IMR-90 (cell line): ENCODE results near the gene DVL1. TPM values are rescaled to one million over a fixed set of nuclear protein-coding genes. Genes with fewer than 3 reads are reported as not detected.

Experiments
- ATAC-seq: fragments of 200-7000 bp; cut with Tn5 transposase; 2 replicates; pipeline ENCODE4 v1.9.1; 2020; ENCODE audit warnings: low read depth, mild to moderate bottlenecking, moderate library complexity
- BruUV-seq: library from RNA; stranded (reverse); fragments of 400-500 nt; replicated peaks from 2 replicates; lab custom pipeline; 2021; lab: Mats Ljungman, UMichigan
- CTCF ChIA-PET: fragments of 300-600 bp; formaldehyde crosslinking; extraction: SDS; loops from one replicate; lab custom pipeline; 2021; ENCODE audit warnings: antibody characterized with exemption; lab: Yijun Ruan, JAX
- POLR2A ChIA-PET: fragments of 300-600 bp; sonication (Branson Sonifier 250); formaldehyde crosslinking; loops from one replicate; lab custom pipeline; 2022; ENCODE audit warnings: antibody characterized with exemption; ENCODE audit not compliant: unreplicated experiment; lab: Charles Lee
- DNase-seq: peaks from one replicate; pipeline ENCODE4 v3.0.0; 2013
- H2AFZ ChIP-seq: replicated peaks from 2 replicates; pipeline ENCODE3; 2013; ENCODE audit warnings: low read length, mild to moderate bottlenecking; ENCODE audit not compliant: poor library complexity
- H2AK5ac ChIP-seq: 2 replicates; pipeline ENCODE4 v1.6.1; 2013; ENCODE audit warnings: low read depth, low read length, inconsistent platforms
- H2AK9ac ChIP-seq: replicated peaks from 2 replicates; pipeline ENCODE3; 2013; ENCODE audit warnings: mild to moderate bottlenecking, low read depth, low read length, moderate library complexity; ENCODE audit not compliant: poor library complexity
- H2BK120ac ChIP-seq: 2 replicates; pipeline ENCODE4 v1.6.1; 2013; ENCODE audit warnings: low read depth, low read length, inconsistent platforms
- H2BK15ac ChIP-seq: 3 replicates; pipeline ENCODE4 v1.6.1; 2013; ENCODE audit warnings: low read depth, low read length, inconsistent platforms
- H2BK20ac ChIP-seq: 2 replicates; pipeline ENCODE4 v1.6.1; 2013; ENCODE audit warnings: low read depth, mild to moderate bottlenecking, inconsistent platforms, low read length, moderate library complexity
- H2BK5ac ChIP-seq: 2 replicates; pipeline ENCODE4 v1.6.1; 2013; ENCODE audit warnings: mild to moderate bottlenecking, low read depth, low read length, inconsistent platforms; ENCODE audit not compliant: poor library complexity, severe bottlenecking
- H3K14ac ChIP-seq: replicated peaks from 2 replicates; pipeline ENCODE4 v1.6.1; 2013; ENCODE audit warnings: low read depth, low read length, inconsistent platforms
- H3K18ac ChIP-seq: 2 replicates; pipeline ENCODE4 v1.6.1; 2013; ENCODE audit warnings: low read depth, low read length, control low read depth
- H3K23ac ChIP-seq: 2 replicates; pipeline ENCODE4 v1.6.1; 2013; ENCODE audit warnings: low read depth, low read length, inconsistent platforms
- H3K27ac ChIP-seq: 2 replicates; pipeline ENCODE4 v1.5.1; 2013; ENCODE audit warnings: mild to moderate bottlenecking, control low read depth, low read length; ENCODE audit not compliant: insufficient read depth
- H3K27me3 ChIP-seq: 2 replicates; pipeline ENCODE4 v1.6.1; 2013; ENCODE audit warnings: low read length; ENCODE audit not compliant: control insufficient read depth, insufficient read depth
- H3K36me3 ChIP-seq: 2 replicates; pipeline ENCODE4 v1.6.1; 2013; ENCODE audit warnings: low read length, mixed read lengths; ENCODE audit not compliant: control insufficient read depth, insufficient read depth
- H3K4ac ChIP-seq: 2 replicates; pipeline ENCODE4 v1.6.1; 2013; ENCODE audit warnings: low read depth, low read length, inconsistent platforms
- H3K4me1 ChIP-seq: 2 replicates; pipeline ENCODE4 v1.6.1; 2013; ENCODE audit warnings: low read length, mixed read lengths; ENCODE audit not compliant: control insufficient read depth, insufficient read depth
- H3K4me2 ChIP-seq: 2 replicates; pipeline ENCODE4 v1.6.1; 2013; ENCODE audit warnings: low read depth, mild to moderate bottlenecking, control low read depth, low read length, moderate library complexity
- H3K4me3 ChIP-seq: 2 replicates; pipeline ENCODE4 v1.5.1; 2013; ENCODE audit warnings: low read depth, mild to moderate bottlenecking, control low read depth, low read length, moderate library complexity; ENCODE audit not compliant: insufficient read depth
- H3K56ac ChIP-seq: 2 replicates; pipeline ENCODE4 v1.6.1; 2013; ENCODE audit warnings: low read length, inconsistent platforms; ENCODE audit not compliant: insufficient read depth; ENCODE audit errors: extremely low read depth
- H3K79me1 ChIP-seq, 2 experiments: 2 replicates each; pipeline ENCODE4 v1.6.1; 2013; ENCODE audit warnings: low read length in 2 of 2, inconsistent platforms in 1 of 2, low read depth in 1 of 2
- H3K9ac ChIP-seq: 2 replicates; pipeline ENCODE4 v1.6.1; 2013; ENCODE audit warnings: low read depth, low read length, control low read depth
- H3K9me1 ChIP-seq: 2 replicates; pipeline ENCODE4 v1.6.1; 2013; ENCODE audit warnings: low read length, inconsistent platforms; ENCODE audit not compliant: insufficient read depth
- H3K9me3 ChIP-seq: 2 replicates; pipeline ENCODE4 v1.6.1; 2013; ENCODE audit warnings: low read length; ENCODE audit not compliant: control insufficient read depth, insufficient read depth
- H4K20me1 ChIP-seq: 2 replicates; pipeline ENCODE4 v1.6.1; 2013; ENCODE audit warnings: low read length, inconsistent platforms; ENCODE audit not compliant: insufficient read depth
- H4K5ac ChIP-seq: 2 replicates; pipeline ENCODE4 v1.6.1; 2013; ENCODE audit warnings: mild to moderate bottlenecking, low read depth, low read length, control low read depth
- H4K8ac ChIP-seq, 2 experiments: 2 replicates each; pipeline ENCODE4 v1.6.1; 2013; ENCODE audit warnings: low read depth in 2 of 2, low read length in 2 of 2, control low read depth in 1 of 2, inconsistent platforms in 1 of 2
- H4K91ac ChIP-seq: 2 replicates; pipeline ENCODE4 v1.6.1; 2013; ENCODE audit warnings: low read depth, low read length, inconsistent platforms; ENCODE audit not compliant: insufficient read depth
- BHLHE40 ChIP-seq: fragments of 150-350 bp; IDR thresholded peaks from 2 replicates; pipeline ENCODE4 v1.6.1; 2016; ENCODE audit warnings: mild to moderate bottlenecking, low read depth, low read length
- CEBPB ChIP-seq: IDR thresholded peaks from 2 replicates; pipeline ENCODE4 v1.6.1; 2012; ENCODE audit warnings: low read depth, low read length, improper control_type of control experiment
- CHD1 ChIP-seq: IDR thresholded peaks from 2 replicates; pipeline ENCODE4 v1.6.1; 2012; ENCODE audit warnings: low read depth, low read length, improper control_type of control experiment
- CTCF ChIP-seq: conservative IDR thresholded peaks from 2 replicates; pipeline ENCODE4 v1.5.1; 2012; ENCODE audit warnings: mild to moderate bottlenecking, low read depth, low read length, improper control_type of control experiment
- FOS ChIP-seq: fragments of 150-350 bp; IDR thresholded peaks from 2 replicates; pipeline ENCODE4 v1.6.1; 2016; ENCODE audit warnings: low read depth, low read length
- MAFK ChIP-seq: IDR thresholded peaks from 2 replicates; pipeline ENCODE4 v1.6.1; 2012; ENCODE audit warnings: low read depth, low read length, improper control_type of control experiment
- MAZ ChIP-seq: IDR thresholded peaks from 2 replicates; pipeline ENCODE4 v1.6.1; 2012; ENCODE audit warnings: low read depth, mild to moderate bottlenecking, low read length, improper control_type of control experiment, moderate library complexity, borderline replicate concordance
- MXI1 ChIP-seq: IDR thresholded peaks from 2 replicates; pipeline ENCODE4 v1.6.1; 2012; ENCODE audit warnings: low read depth, mild to moderate bottlenecking, low read length, moderate library complexity, borderline replicate concordance
- NFE2L2 ChIP-seq: fragments of 150-350 bp; IDR thresholded peaks from 2 replicates; pipeline ENCODE4 v1.6.1; 2016; ENCODE audit warnings: low read depth, mild to moderate bottlenecking, low read length
- POLR2A ChIP-seq: IDR thresholded peaks from 2 replicates; pipeline ENCODE4 v1.6.1; 2012; ENCODE audit warnings: mild to moderate bottlenecking, low read depth, low read length
- RAD21 ChIP-seq: IDR thresholded peaks from 2 replicates; pipeline ENCODE4 v1.6.1; 2012; ENCODE audit warnings: low read length, improper control_type of control experiment
- RCOR1 ChIP-seq: IDR thresholded peaks from 2 replicates; pipeline ENCODE4 v1.6.1; 2012; ENCODE audit warnings: mild to moderate bottlenecking, low read length, improper control_type of control experiment; ENCODE audit not compliant: insufficient replicate concordance
- RFX5 ChIP-seq: IDR thresholded peaks from 2 replicates; pipeline ENCODE4 v1.8.0; 2012; ENCODE audit warnings: low read depth, mild to moderate bottlenecking, low read length, moderate library complexity
- SMC3 ChIP-seq: fragments of 150-350 bp; IDR thresholded peaks from 2 replicates; pipeline ENCODE4 v1.6.1; 2016; ENCODE audit warnings: low read depth, mild to moderate bottlenecking, antibody characterized with exemption, low read length, moderate library complexity
- USF2 ChIP-seq: fragments of 150-350 bp; IDR thresholded peaks from 2 replicates; pipeline ENCODE4 v1.6.1; 2017; ENCODE audit warnings: mild to moderate bottlenecking, antibody characterized with exemption, low read length, low read depth
- WGBS, 2 experiments: methylation state at CpG; one replicate each; pipeline versions ENCODE4 v1.1.5 to v1.1.7; 2013; ENCODE audit warnings: missing lambda C conversion rate in 2 of 2; ENCODE audit not compliant: insufficient read length in 1 of 2; ENCODE audit errors: extremely low coverage in 2 of 2; 5-methylcytosine and 5-hydroxymethylcytosine counted together
- dilution Hi-C: fragments of 300-500 bp; cut with HindIII; formaldehyde crosslinking; loops from one replicate; pipeline ENCODE4 v1.14.3; 2018; ENCODE audit warnings: low sequenced_read_pairs; ENCODE audit not compliant: unreplicated experiment
- in situ Hi-C: fragments of 300-500 bp; cut with MboI; formaldehyde crosslinking; loops from 3 replicates; pipeline ENCODE4 v1.14.3; 2019; ENCODE audit warnings: low sequenced_read_pairs, inconsistent platforms, mixed read lengths
- intact Hi-C: fragments of 100-400 bp; cut with micrococcal nuclease; formaldehyde crosslinking; loops from 2 replicates; pipeline ENCODE4 v1.10.0; 2022
- polyA plus RNA-seq, 3 experiments: library from polyadenylated mRNA; depleted of rRNA; stranded (reverse); fragments of >200 nt; gene quantifications; 2 replicates each; pipeline ENCODE4 v1.2.3, GENCODE V29; 2012; ENCODE audit warnings: low replicate concordance in 1 of 3
- total RNA-seq: library from RNA; depleted of rRNA; stranded (reverse); fragments of >200 nt; gene quantifications from 2 replicates; pipeline ENCODE4 v1.2.3, GENCODE V29; 2012
- TF ChIP-seq, protein P1 (sequence below): fragments of 150-350 bp; IDR thresholded peaks from 2 replicates; pipeline ENCODE4 v1.6.1; 2016; ENCODE audit warnings: low read depth, mild to moderate bottlenecking, low read length, moderate library complexity, borderline replicate concordance

Gene DVL1
- total and polyA plus RNA-seq, 2 of the 4 experiments (the other 2 are of a cell fraction) = 27.2 to 35.9 TPM

DNA sequence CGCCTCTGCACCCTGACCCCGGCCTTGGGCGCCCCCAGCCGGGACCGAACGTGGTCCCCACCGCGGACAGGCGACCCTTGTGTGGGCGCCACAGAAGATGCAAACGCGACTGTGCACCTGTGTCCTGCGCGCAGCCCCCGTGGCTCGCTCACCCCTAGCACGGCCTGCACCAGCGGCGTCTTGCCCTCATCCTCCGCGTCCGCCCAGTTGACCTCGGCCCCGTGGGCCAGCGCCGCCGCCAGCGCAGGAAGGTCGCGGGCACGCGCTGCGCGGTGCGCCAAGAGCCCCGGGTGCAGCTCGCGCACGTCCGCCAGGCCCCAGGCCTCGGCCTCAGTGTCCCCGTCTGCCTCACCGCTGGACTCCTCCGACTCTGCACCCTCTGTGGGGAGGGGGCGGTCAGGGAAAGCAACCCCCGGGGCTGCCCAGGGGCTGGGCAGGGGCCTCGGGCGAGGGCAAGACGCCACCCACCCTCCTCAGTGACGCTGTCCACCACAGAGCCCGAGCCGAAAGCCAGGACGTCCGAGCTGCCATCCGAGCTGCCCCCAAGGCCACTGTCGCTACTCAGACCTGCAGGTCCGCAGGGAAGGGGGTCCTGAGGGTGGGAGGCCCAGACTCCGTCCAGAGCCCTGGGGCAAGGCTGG is 54.8 kb downstream of the DVL1 start:
- H2BK15ac ChIP-seq = no peak overlapping the region
- no peak overlapping the region for H3K4me3 ChIP-seq
- 88% methylated on average over 29 of the region's 58 CpGs; no CpG with 5 or more reads in 1 of the 2 experiments for WGBS, 2 experiments
- ChIA-PET POLR2A (no interaction called here), CTCF (no interaction called here)
- dilution Hi-C loops = no loop called here
- no peak overlapping the region for H2BK120ac ChIP-seq
- intact Hi-C loops = no loop called here
- no peak overlapping the region for H3K27ac ChIP-seq
- no peak for DNase-seq
- no peak overlapping the region for H2AK9ac ChIP-seq
- H3K27me3 ChIP-seq = no peaks in the 10 kb centered on the region
- no peaks in the 10 kb centered on the region for H3K9me3 ChIP-seq
- no peak overlapping the region for H3K56ac ChIP-seq
- no peak overlapping the region for H4K5ac ChIP-seq
- no peak overlapping the region for H2AK5ac ChIP-seq
- peaks cover 36% of the 10 kb centered on the region for H3K36me3 ChIP-seq
- H3K14ac ChIP-seq = no peak overlapping the region
- in situ Hi-C loops = no loop called here
- H4K20me1 ChIP-seq = peaks cover 20% of the 10 kb centered on the region
- no peak overlapping the region for H3K23ac ChIP-seq
- no peak overlapping the region for H3K4ac ChIP-seq
- H2AFZ ChIP-seq = no peak overlapping the region
- no peak overlapping the region for H3K4me2 ChIP-seq
- TF ChIP-seq CTCF (no peak), BHLHE40 (no peak), CHD1 (no peak), NFE2L2 (no peak), RFX5 (no peak), MAFK (no peak), USF2 (no peak), RCOR1 (no peak), FOS (no peak), SMC3 (no peak), MAZ (no peak), POLR2A (no peak), MXI1 (no peak), RAD21 (no peak), CEBPB (no peak)
- TF ChIP-seq, protein P1, sequence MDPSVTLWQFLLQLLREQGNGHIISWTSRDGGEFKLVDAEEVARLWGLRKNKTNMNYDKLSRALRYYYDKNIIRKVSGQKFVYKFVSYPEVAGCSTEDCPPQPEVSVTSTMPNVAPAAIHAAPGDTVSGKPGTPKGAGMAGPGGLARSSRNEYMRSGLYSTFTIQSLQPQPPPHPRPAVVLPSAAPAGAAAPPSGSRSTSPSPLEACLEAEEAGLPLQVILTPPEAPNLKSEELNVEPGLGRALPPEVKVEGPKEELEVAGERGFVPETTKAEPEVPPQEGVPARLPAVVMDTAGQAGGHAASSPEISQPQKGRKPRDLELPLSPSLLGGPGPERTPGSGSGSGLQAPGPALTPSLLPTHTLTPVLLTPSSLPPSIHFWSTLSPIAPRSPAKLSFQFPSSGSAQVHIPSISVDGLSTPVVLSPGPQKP = no peak
- no peak overlapping the region for H2BK5ac ChIP-seq
- no peak for ATAC-seq
- no TSS peak for BruUV-seq
- no peaks in the 10 kb centered on the region for H3K79me1 ChIP-seq
- H3K18ac ChIP-seq = no peak overlapping the region
- H3K4me1 ChIP-seq = no peaks in the 10 kb centered on the region; the same call in 1 of the 2 replicates
- H3K9me1 ChIP-seq = no peaks in the 10 kb centered on the region
- no peak overlapping the region for H2BK20ac ChIP-seq
- H4K91ac ChIP-seq = no peak overlapping the region
- no peak overlapping the region for H3K9ac ChIP-seq
- H4K8ac ChIP-seq = no peak overlapping the region
